WI38 (cell line): ENCODE measurements around the gene RAB3B.

ENCODE experiments used
- H3K4me3 ChIP-seq: 2 replicates; pipeline ENCODE4 v1.5.1; 2011; ENCODE audit warnings: low read depth, mild to moderate bottlenecking, control low read depth, low read length
- TF ChIP-seq, protein P1 (sequence below): IDR thresholded peaks from 2 replicates; pipeline ENCODE4 v1.5.1; 2012; ENCODE audit warnings: low read depth, mild to moderate bottlenecking, control low read depth, low read length

Gene RAB3B

DNA sequence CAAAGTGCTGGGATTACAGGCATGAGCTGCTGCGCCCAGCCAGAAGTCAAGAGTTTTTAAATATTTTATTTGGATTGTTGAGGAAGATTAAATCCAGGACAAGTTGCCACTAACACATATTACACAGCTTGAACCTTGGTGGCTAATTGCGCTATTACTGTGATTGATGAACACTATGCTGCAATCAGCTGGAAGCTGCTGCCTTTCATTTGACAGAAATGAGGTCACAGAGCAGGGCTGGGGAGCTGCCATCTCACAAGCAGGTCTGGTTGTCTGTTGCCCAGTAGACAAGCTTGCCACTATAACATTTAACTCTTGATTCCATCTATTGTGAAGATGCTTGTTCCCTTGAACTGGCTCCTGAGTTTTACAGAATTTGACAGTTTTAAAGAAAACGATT, 74.5 kb downstream of the RAB3B start:
- H3K4me3 ChIP-seq: no peak overlapping the region
- TF ChIP-seq, protein P1, sequence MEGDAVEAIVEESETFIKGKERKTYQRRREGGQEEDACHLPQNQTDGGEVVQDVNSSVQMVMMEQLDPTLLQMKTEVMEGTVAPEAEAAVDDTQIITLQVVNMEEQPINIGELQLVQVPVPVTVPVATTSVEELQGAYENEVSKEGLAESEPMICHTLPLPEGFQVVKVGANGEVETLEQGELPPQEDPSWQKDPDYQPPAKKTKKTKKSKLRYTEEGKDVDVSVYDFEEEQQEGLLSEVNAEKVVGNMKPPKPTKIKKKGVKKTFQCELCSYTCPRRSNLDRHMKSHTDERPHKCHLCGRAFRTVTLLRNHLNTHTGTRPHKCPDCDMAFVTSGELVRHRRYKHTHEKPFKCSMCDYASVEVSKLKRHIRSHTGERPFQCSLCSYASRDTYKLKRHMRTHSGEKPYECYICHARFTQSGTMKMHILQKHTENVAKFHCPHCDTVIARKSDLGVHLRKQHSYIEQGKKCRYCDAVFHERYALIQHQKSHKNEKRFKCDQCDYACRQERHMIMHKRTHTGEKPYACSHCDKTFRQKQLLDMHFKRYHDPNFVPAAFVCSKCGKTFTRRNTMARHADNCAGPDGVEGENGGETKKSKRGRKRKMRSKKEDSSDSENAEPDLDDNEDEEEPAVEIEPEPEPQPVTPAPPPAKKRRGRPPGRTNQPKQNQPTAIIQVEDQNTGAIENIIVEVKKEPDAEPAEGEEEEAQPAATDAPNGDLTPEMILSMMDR: no peak

DNA sequence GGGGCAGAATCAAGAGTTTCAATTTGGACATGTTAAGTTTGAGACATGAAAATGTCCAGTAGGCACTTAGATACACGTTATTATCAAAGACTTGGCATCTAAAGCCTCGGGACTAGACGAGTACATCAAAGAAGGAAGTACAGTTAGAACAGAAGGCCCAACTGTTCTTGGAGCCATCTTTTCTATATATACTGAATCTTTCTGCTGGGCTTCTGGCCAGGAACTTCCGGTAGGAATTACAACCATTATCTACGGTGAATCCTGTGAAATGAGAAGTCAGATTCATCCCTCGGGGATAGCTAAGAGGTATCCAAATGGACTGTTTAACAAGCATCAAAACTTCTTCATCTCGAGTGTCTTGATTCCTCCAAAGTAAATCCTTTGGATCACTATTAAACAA, 77.6 kb downstream of the RAB3B start:
- TF ChIP-seq, protein P1: no peak
- H3K4me3 ChIP-seq: no peak overlapping the region

DNA sequence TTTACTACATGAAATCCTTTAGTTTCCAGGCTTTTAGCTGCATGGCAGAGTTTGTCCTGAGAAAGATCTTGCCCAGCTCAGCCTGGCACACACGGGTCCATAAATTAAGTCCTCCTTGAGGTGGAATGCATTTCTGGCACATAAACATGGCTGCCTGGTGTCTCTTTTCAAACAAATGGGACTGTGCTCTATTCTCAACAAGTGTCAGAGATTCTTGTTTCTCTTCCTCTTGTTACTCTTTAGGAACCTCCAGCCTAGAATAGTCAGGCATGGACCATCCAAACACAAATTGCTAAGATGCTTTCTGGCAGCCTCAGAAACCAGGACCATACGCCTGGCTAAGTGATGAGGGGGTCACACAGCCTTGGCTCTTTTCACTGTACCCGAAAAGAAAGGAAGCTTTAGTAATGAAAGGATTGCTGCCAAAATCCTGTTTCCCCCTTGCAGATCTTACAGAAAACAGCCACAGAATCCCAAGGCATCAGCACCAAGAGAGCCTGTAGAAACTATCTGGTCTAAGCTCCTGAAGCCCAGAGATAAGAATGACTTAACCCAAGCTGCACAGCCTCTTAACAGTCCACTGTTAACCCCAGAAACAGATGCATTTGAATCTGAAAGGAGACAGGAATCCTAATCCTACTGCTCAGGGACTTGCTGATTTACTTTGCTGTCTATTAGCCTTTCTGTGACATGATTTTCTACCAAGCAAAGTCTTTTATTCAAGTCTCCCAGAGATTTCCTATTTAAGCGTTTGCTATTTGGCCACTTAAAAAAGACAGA, 80.1 kb downstream of the RAB3B start:
- H3K4me3 ChIP-seq: no peak overlapping the region
- TF ChIP-seq, protein P1: no peak

DNA sequence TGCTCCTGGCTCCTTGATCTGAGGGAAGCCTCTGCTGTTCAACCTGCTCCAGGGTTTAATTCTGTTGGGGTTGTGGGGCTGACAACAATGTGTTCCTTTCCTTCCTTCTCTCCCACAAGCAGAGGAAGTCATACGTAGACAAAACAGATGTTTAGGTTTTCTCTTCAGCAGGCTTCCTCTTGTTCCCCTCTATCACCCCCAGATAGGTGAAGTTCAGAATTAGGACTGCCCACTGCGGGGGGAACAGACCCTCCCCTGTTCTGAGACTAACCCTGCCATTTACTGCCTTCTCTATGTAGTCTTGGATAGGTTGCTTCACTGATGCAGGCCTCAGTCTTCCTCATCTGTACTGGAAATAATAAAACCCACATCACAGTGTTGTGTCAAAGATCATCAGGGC, 82.0 kb downstream of the RAB3B start:
- TF ChIP-seq, protein P1: no peak
- H3K4me3 ChIP-seq: no peak overlapping the region

DNA sequence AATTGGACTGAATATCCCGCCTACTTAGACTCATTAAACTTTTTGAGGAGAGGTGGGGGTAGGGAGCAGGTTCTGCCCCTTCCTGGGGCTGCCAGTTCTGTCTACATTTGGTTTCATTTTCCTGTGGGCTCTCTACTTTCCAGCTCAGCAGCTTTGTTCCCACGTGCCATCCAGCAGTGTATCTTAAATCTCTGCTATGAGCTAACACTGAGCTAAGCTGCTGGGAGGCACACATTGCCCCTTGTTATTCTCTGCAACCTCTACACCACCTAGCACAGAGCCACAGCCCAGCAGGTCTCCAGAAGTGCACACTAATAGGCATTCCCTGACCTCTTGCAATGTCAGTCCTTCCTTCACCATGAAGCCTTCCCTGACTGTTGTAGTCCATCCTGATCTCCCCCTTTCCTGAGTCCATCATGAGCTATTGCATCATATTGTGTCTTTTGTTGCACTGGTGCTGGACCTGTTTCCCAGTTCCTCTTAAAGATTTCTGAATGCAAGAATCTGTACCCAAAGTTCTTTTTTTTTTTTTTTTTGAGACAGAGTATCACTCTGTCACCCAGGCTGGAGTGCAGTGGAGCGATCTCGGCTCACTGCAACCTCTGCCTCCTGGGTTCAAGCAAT, 83.3 kb downstream of the RAB3B start:
- no peak overlapping the region for H3K4me3 ChIP-seq
- TF ChIP-seq, protein P1: no peak

DNA sequence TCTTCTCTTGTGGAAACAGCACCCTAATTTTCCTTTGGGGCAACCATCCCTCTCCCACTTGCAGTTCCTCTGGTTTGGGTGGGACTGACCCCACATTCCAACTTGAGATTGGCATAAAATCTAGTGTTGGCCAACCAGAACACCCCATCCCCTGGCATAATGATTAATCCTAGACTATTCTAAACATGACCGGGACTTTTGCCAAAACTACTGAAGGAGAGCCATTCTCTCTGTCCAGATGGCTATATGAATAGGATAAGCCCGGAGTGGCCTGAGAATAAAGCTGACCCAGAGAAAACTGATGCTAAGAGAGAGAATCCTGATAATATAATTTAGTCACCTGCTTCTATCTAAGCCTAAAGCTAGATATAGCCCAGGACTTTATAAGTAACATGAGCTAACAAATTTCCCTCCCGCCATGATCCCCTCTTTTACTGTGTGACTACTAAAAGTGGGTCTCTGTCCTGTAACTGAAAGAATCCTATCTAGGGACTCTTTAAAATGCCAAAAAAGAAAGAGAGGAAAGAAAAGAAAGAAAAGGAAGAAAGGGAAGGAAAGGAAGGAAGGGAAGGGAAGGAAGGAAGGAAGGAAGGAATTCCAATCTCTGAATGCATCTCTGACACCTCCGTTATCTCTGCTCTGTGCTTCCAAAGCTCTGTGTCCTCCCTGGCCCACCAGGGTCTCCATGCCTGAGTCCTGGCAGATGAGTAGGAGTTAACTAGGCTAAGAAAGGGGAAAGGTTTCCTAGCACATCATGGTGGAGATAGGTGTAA, 84.0 kb downstream of the RAB3B start:
- H3K4me3 ChIP-seq: no peak overlapping the region
- TF ChIP-seq, protein P1: no peak

DNA sequence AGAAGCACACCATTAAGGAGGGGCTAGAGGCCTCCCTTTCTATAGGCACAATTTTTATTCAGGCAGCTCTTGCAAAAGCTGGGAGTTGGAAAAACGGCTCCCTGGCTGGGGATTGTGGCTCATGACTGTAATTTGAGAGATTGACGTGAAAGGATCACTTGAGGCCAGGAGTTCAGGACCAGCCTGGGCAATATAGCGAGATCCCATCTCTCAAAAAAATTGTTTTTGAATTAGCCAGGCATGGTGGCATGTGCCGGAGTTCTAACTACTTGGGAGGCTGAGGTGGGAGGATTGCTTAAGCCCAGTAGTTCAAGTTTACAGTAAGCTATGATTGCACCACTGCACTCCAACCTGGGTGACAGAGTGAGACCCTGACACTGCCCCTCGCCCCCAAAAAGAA, 88.0 kb downstream of the RAB3B start:
- TF ChIP-seq, protein P1: no peak

More for the DNA sequence above, 88.0 kb downstream of the RAB3B start:
- H3K4me3 ChIP-seq: no peak overlapping the region
